Measurements from ENCODE around the gene CATSPERD. TPM values are rescaled to one million over a fixed set of nuclear protein-coding genes. Genes with fewer than 3 reads are reported as not detected.
"Not testable (repeated sequence)": the region's sequence is repeated elsewhere in the genome, so short reads cannot be mapped to it uniquely, and the experiment has no call there.

CATSPERD gene
- total RNA-seq, 2 experiments from 2014 or later = not detected

DNA sequence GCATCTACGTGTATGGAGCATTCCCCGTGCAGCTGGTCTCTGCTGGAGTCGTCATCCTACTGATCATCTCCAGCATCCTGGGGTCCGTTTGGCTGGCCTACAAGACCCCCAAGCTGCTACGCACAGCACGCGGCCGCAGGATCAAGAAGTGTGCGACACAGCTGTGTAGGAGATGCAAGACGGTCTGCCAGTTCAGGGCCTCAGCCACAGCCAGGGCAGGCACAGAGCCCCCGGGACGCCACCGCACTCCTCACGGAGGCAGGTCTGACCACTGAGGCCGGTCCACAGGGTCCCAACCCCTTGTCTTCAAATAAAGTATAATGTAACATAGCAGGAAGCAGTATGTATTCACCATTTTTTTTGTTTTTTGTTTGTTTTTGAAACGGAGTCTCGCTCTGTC is 58.0 kb downstream of the CATSPERD start:
- H3K4me1 Mint-ChIP-seq (ENCODE audit: low read depth) = no peaks in the 10 kb centered on the region
- DNase-seq = no peak
- no peaks in the 10 kb centered on the region for H3K27me3 Mint-ChIP-seq
- ATAC-seq (ENCODE audit: poor library complexity) = no peak
- Histone ChIP-seq H3K4me3 (ENCODE audit: low read length) (no peak overlapping the region), H3K36me3 (ENCODE audit: insufficient read depth, low read length) (no peaks in the 10 kb centered on the region), H3K27me3 (ENCODE audit: control insufficient read depth in 1 of 2, insufficient read depth in 2 of 2, low read length in 2 of 2) (peaks cover 0 to under 1% of the 10 kb centered on the region in 2 experiments), H3K27ac (ENCODE audit: low read depth in 1 of 2, low read length in 2 of 2) (no peak overlapping the region), H3K4me1 (ENCODE audit: insufficient read depth, low read length) (no peaks in the 10 kb centered on the region), H3K9me3 (ENCODE audit: control insufficient read depth in 1 of 2, insufficient read depth in 1 of 2, low read length in 2 of 2) (peaks cover 0 to 6% of the 10 kb centered on the region in 2 experiments)
- no peaks in the 10 kb centered on the region for H3K9me3 Mint-ChIP-seq
- TF ChIP-seq, protein P1, sequence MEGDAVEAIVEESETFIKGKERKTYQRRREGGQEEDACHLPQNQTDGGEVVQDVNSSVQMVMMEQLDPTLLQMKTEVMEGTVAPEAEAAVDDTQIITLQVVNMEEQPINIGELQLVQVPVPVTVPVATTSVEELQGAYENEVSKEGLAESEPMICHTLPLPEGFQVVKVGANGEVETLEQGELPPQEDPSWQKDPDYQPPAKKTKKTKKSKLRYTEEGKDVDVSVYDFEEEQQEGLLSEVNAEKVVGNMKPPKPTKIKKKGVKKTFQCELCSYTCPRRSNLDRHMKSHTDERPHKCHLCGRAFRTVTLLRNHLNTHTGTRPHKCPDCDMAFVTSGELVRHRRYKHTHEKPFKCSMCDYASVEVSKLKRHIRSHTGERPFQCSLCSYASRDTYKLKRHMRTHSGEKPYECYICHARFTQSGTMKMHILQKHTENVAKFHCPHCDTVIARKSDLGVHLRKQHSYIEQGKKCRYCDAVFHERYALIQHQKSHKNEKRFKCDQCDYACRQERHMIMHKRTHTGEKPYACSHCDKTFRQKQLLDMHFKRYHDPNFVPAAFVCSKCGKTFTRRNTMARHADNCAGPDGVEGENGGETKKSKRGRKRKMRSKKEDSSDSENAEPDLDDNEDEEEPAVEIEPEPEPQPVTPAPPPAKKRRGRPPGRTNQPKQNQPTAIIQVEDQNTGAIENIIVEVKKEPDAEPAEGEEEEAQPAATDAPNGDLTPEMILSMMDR (IDR thresholded peaks at IDR 0.05) = no peak
- ChIA-PET CTCF (interaction anchor here (0.6 kb wide), 1 partner anchor 1174 kb away, joined by 3 read pairs; no protein-coding TSS in a partner anchor), POLR2A (no interaction called here)
- no peak overlapping the region for H3K4me3 Mint-ChIP-seq
- H3K36me3 Mint-ChIP-seq (ENCODE audit: low read depth) = no peaks in the 10 kb centered on the region
- H3K27ac Mint-ChIP-seq = no peak overlapping the region
- intact Hi-C loops (cut with DNase I, micrococcal nuclease) = loop anchor here in 1 of 2 experiments (10.0 kb wide), 1 partner anchor 246 kb away; no protein-coding TSS in a partner anchor

DNA sequence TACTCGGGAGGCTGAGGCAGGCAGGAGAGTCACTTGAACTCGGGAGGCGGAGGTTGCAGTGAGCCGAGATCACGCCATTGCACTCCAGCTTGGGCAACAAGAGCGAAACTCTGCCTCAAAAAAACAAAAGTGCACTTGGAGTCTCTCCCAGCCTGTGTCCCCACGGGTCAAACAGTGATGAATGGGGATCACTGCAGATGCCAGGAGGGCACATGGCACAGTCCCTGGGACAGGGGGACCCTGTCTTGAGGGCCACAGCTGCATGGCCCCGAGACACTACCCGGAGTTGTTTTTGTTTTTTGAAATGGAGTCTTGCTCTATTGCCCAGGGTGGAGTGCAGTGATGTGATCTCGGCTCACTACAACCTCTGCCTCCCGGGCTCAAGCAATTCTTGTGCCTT is 60.5 kb downstream of the CATSPERD start:
- H3K4me1 Mint-ChIP-seq (ENCODE audit: low read depth); H3K36me3 Mint-ChIP-seq (ENCODE audit: low read depth); intact Hi-C loops (cut with DNase I, micrococcal nuclease); ATAC-seq (ENCODE audit: poor library complexity); H3K27ac Mint-ChIP-seq; H3K27me3 ChIP-seq (ENCODE audit: control insufficient read depth in 1 of 2, insufficient read depth in 2 of 2, low read length in 2 of 2); H3K9me3 ChIP-seq (ENCODE audit: control insufficient read depth in 1 of 2, insufficient read depth in 1 of 2, low read length in 2 of 2); H3K9me3 Mint-ChIP-seq; H3K27me3 Mint-ChIP-seq; H3K4me3 Mint-ChIP-seq; POLR2A ChIA-PET; CTCF ChIA-PET; DNase-seq; H3K4me1 ChIP-seq (ENCODE audit: insufficient read depth, low read length); H3K27ac ChIP-seq (ENCODE audit: low read depth in 1 of 2, low read length in 2 of 2); H3K4me3 ChIP-seq (ENCODE audit: low read length): not testable (repeated sequence)
- peaks cover 19% of the 10 kb centered on the region for H3K36me3 ChIP-seq (ENCODE audit: insufficient read depth, low read length)

DNA sequence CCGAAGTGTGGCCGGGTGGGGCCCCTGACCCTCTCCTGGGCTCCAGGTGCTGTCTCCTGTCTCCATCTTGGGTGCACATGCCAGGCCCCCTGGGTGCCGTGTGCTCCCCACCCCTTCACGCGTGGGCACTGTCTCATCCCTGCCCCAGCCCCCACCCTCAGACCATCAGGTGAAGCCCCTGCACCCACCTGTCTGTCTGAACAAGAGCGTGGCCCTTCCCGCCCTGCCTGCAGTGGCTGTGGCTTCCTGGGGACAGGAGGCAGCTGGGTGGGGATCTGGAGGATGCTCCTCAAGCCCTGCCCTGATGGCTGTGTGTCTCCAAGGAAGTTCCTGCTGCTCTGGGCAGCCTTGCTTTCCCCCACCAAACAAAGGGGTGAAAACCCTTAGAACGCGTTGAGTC is 61.9 kb downstream of the CATSPERD start:
- TF ChIP-seq, protein P1 (IDR thresholded peaks at IDR 0.05) = no peak
- Mint-ChIP-seq H3K9me3 (no peaks in the 10 kb centered on the region), H3K36me3 (ENCODE audit: low read depth) (peaks cover 21% of the 10 kb centered on the region), H3K27me3 (no peaks in the 10 kb centered on the region), H3K4me3 (no peak overlapping the region), H3K4me1 (ENCODE audit: low read depth) (no peaks in the 10 kb centered on the region), H3K27ac (no peak overlapping the region)
- ATAC-seq (ENCODE audit: poor library complexity) = no peak
- peaks cover 33% of the 10 kb centered on the region for H3K36me3 ChIP-seq (ENCODE audit: insufficient read depth, low read length)
- ChIA-PET CTCF (no interaction called here), POLR2A (no interaction called here)
- H3K4me1 ChIP-seq (ENCODE audit: insufficient read depth, low read length) = no peaks in the 10 kb centered on the region
- intact Hi-C loops (cut with DNase I, micrococcal nuclease) = no loop called here
- H3K9me3 ChIP-seq (ENCODE audit: control insufficient read depth in 1 of 2, insufficient read depth in 1 of 2, low read length in 2 of 2) = peaks cover 0 to 6% of the 10 kb centered on the region in 2 experiments
- H3K27me3 ChIP-seq (ENCODE audit: control insufficient read depth in 1 of 2, insufficient read depth in 2 of 2, low read length in 2 of 2) = no peaks in the 10 kb centered on the region
- DNase-seq = no peak
- H3K4me3 ChIP-seq (ENCODE audit: low read length) = no peak overlapping the region
- H3K27ac ChIP-seq (ENCODE audit: low read depth in 1 of 2, low read length in 2 of 2) = no peak overlapping the region

Measured in CD4-positive, alpha-beta T cell (primary cell).